Measurements from ENCODE around the gene RNF32.

- TF ChIP-seq CTCF (IDR thresholded peaks at IDR 0.05) (no peak), POLR2A (IDR thresholded peaks at IDR 0.05) (no peak)
Measured at GRCh38 chr7:156610601-156611000, 30.0 kb upstream of the RNF32 start.
